ENCODE results near the gene PTPN12.
"Not testable (repeated sequence)": the region's sequence is repeated elsewhere in the genome, so short reads cannot be mapped to it uniquely, and the experiment has no call there.

Gene PTPN12

DNA sequence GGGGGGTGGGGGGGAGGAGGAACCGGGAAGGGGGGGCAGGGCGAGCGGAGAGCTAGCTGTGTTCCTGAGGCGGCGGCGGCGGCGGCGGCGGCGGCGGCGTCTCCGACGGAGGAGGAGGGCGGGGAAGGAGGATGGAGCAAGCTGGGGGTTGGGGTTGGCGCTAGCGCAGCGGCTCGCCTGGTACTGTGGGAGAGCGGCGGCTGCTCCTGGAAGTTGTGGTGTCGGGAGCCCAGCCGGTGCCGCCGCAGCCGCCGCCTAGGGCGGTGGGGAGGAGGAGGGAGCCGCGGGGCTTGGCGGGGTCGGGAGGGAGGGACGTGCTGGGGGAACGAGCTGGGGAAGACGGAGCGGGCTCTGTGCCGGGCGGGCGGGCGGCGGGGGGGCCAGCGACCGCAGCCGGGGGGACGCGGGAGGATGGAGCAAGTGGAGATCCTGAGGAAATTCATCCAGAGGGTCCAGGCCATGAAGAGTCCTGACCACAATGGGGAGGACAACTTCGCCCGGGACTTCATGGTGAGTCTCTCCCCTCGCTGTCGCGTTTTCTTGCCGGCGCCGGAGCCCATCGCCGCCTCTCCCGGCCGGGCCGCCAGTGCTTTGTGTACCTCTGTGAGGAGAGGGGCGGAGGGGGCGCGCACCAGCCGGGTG, at the start of gene PTPN12:
TSS of gene PTPN12 (plus strand) at position 160 of the 642 bp plus-strand sequence. CDS start at position 412, 252 bp downstream.
- DNase-seq (ENCODE audit: low read depth): no peak
- TF ChIP-seq, protein P1, sequence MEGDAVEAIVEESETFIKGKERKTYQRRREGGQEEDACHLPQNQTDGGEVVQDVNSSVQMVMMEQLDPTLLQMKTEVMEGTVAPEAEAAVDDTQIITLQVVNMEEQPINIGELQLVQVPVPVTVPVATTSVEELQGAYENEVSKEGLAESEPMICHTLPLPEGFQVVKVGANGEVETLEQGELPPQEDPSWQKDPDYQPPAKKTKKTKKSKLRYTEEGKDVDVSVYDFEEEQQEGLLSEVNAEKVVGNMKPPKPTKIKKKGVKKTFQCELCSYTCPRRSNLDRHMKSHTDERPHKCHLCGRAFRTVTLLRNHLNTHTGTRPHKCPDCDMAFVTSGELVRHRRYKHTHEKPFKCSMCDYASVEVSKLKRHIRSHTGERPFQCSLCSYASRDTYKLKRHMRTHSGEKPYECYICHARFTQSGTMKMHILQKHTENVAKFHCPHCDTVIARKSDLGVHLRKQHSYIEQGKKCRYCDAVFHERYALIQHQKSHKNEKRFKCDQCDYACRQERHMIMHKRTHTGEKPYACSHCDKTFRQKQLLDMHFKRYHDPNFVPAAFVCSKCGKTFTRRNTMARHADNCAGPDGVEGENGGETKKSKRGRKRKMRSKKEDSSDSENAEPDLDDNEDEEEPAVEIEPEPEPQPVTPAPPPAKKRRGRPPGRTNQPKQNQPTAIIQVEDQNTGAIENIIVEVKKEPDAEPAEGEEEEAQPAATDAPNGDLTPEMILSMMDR (IDR thresholded peaks at IDR 0.05; ENCODE audit: low read length, missing control alignments): no peak
- H3K4me3 ChIP-seq (replicated peaks; ENCODE audit: low read depth, low read length): peak within 1 kb of the TSS; percentile 99

DNA sequence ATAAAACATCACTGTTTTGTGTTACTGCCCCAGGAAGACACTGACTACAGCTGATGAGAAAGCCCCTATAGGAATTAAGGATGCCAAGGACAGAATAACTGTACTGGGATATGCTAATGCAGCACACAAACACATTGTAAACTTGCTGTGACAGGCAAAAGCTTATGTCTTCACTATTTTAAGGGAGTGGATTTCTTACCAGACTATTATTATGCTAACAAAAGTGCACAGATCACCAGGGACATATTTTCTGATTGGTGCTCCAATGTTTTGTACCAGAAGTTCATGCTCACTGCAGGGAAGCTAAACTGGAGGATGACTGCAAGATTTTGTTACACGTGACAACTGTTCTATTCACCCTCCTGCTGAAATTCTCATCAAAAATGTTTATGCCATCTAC, 48.1 kb upstream of the PTPN12 start:
- no peak for DNase-seq (ENCODE audit: low read depth)
- TF ChIP-seq, protein P1 (IDR thresholded peaks at IDR 0.05; ENCODE audit: low read length, missing control alignments): no peak
- no peak overlapping the region for H3K4me3 ChIP-seq (replicated peaks; ENCODE audit: low read depth, low read length)

- no peak for DNase-seq (ENCODE audit: low read depth)
- TF ChIP-seq, protein P1 (IDR thresholded peaks at IDR 0.05; ENCODE audit: low read length, missing control alignments): no peak
- no peak overlapping the region for H3K4me3 ChIP-seq (replicated peaks; ENCODE audit: low read depth, low read length)
Measured at GRCh38 chr7:77497079-77497478, 40.0 kb upstream of the PTPN12 start.

GRCh38 chr7:77498659-77499379, 38.3 kb upstream of the PTPN12 start:
- no peak for DNase-seq (ENCODE audit: low read depth)
- TF ChIP-seq, protein P1 (IDR thresholded peaks at IDR 0.05; ENCODE audit: low read length, missing control alignments): no peak
- no peak overlapping the region for H3K4me3 ChIP-seq (replicated peaks; ENCODE audit: low read depth, low read length)

DNA sequence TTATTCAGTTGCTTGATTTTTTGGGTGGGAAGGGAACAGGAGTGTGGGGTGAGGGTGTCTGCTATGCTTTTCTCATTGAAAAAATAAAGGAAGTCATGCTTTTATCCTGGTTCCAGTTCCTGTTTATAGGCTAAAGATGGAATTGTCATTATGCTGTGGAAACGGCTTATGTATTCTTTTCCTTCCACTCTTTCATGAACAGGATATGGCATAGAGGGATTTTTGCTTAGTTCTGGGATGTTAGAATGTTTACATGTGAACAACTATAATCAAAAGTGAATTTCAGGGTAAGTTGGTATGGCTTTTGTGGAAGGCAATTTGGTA, 35.9 kb upstream of the PTPN12 start:
- TF ChIP-seq, protein P1 (IDR thresholded peaks at IDR 0.05; ENCODE audit: low read length, missing control alignments): no peak
- no peak for DNase-seq (ENCODE audit: low read depth)
- no peak overlapping the region for H3K4me3 ChIP-seq (replicated peaks; ENCODE audit: low read depth, low read length)

DNA sequence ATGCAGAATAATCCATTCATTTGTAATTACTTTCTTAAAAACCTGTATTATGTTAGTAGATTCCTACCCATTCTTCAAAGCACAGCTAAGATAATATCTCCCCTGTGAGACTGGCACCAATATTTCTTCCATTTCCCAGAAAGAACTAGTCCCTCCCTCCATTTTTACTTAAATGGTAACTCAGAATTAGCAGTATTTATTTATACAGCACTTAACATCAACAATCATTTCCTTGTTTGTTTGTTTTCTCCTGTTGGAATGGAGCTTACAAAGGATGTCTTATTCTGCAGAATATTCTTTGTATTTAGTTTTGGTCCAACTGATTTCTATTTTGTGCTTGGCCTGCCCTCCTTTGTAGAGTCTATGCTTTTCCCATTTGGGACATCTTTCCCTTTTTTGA, 32.1 kb upstream of the PTPN12 start:
- TF ChIP-seq, protein P1 (IDR thresholded peaks at IDR 0.05; ENCODE audit: low read length, missing control alignments): no peak
- no peak for DNase-seq (ENCODE audit: low read depth)
- no peak overlapping the region for H3K4me3 ChIP-seq (replicated peaks; ENCODE audit: low read depth, low read length)

- H3K4me3 ChIP-seq (replicated peaks; ENCODE audit: low read depth, low read length): no peak overlapping the region
- TF ChIP-seq, protein P1 (IDR thresholded peaks at IDR 0.05; ENCODE audit: low read length, missing control alignments): no peak
- no peak for DNase-seq (ENCODE audit: low read depth)
Measured at GRCh38 chr7:77506899-77507298, 30.2 kb upstream of the PTPN12 start.

DNA sequence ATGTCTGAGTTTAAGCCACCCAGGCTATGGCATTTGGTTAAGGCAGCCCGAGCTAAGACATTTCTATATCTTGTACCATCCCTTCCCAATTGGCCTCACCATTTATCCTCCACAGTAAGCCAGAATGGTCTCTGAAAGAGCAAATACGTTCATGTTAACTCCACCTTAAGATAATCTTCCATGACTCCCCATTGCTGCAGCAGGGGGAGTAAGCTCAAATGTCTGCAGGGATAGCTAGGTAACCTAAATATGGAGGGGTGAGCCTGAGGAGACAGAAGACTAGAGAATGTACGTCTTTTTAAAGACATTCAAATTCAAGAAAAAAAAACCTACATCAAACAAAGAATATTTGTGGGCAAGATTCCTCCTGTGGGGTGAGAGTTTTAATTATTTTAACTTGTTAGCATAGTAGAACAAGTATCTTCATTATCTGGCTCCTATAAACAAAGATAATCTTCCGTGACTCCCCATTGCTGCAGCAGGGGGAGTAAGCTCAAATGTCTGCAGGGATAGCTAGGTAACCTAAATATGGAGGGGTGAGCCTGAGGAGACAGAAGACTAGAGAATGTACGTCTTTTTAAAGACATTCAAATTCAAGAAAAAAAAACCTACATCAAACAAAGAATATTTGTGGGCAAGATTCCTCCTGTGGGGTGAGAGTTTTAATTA, 24.0 kb upstream of the PTPN12 start:
- not testable (repeated sequence) for H3K4me3 ChIP-seq (replicated peaks; ENCODE audit: low read depth, low read length)

More for the DNA sequence above, 24.0 kb upstream of the PTPN12 start:
- not testable (repeated sequence) for DNase-seq (ENCODE audit: low read depth)
